ENCODE measurements around the gene TMEM14A.

GRCh38 chr6:52727908-52728307, 57.0 kb downstream of the TMEM14A start:
- TF ChIP-seq CTCF (IDR thresholded peaks at IDR 0.05; ENCODE audit: poor library complexity, severe bottlenecking) (no peak), EP300 (conservative IDR thresholded peaks at IDR 0.05; ENCODE audit: poor library complexity, severe bottlenecking) (no peak), RAD21 (conservative IDR thresholded peaks at IDR 0.05) (no peak)

Data from neural cell (in vitro differentiated cells).